LNCaP clone FGC (cell line): ENCODE data around the gene FNDC3A.

Experiments used
- DNase-seq: peaks from one replicate; pipeline ENCODE4 v3.0.0-alpha.2; 2011; ENCODE audit warnings: low read depth
- H3K4me3 ChIP-seq: 2 replicates; pipeline ENCODE4 v1.5.1; 2011; ENCODE audit warnings: mild to moderate bottlenecking, low read depth, low read length, control low read depth
- TF ChIP-seq, protein P1 (sequence below): IDR thresholded peaks from 2 replicates; pipeline ENCODE4 v1.5.1; 2012; ENCODE audit warnings: mild to moderate bottlenecking; ENCODE audit not compliant: control insufficient read depth, insufficient read depth; ENCODE audit errors: extremely low read depth

FNDC3A gene

GRCh38 chr13:49253310-49253709 is 277.6 kb downstream of the FNDC3A start:
- H3K4me3 ChIP-seq, result no peak overlapping the region
- DNase-seq, result no peak
- TF ChIP-seq, protein P1, sequence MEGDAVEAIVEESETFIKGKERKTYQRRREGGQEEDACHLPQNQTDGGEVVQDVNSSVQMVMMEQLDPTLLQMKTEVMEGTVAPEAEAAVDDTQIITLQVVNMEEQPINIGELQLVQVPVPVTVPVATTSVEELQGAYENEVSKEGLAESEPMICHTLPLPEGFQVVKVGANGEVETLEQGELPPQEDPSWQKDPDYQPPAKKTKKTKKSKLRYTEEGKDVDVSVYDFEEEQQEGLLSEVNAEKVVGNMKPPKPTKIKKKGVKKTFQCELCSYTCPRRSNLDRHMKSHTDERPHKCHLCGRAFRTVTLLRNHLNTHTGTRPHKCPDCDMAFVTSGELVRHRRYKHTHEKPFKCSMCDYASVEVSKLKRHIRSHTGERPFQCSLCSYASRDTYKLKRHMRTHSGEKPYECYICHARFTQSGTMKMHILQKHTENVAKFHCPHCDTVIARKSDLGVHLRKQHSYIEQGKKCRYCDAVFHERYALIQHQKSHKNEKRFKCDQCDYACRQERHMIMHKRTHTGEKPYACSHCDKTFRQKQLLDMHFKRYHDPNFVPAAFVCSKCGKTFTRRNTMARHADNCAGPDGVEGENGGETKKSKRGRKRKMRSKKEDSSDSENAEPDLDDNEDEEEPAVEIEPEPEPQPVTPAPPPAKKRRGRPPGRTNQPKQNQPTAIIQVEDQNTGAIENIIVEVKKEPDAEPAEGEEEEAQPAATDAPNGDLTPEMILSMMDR, result no peak

GRCh38 chr13:49254007-49254406 is 278.3 kb downstream of the FNDC3A start:
- no peak overlapping the region for H3K4me3 ChIP-seq
- TF ChIP-seq, protein P1, result no peak

DNA sequence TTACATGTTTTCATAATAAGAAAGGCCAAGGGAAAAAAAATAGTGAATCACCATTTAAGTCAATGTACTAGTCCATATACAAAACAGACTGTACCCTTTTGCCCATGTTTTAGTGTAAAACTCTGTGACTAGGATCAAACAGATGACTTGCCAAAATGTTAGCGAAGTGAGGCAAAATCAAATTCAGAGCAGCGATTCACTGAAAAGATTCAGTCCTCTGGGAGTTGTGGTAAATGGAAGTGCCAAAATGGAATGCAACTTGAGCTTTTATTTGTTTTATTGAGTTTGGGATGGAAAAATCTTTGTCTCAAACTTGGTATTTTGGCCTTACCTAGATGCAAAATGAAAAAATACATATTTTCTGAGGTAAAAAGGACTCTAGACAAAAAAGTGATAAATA is 281.1 kb downstream of the FNDC3A start:
- no peak for DNase-seq
- H3K4me3 ChIP-seq, result no peak overlapping the region
- TF ChIP-seq, protein P1, result no peak

More at GRCh38 chr13:49254007-49254406, 278.3 kb downstream of the FNDC3A start:
- no peak for DNase-seq

GRCh38 chr13:49258089-49258796 is 282.5 kb downstream of the FNDC3A start:
- DNase-seq, result no peak
- TF ChIP-seq, protein P1, result no peak
- H3K4me3 ChIP-seq, result no peak overlapping the region
